H1 (cell line): Measurements from ENCODE around the gene ENDOV. TPM values are rescaled to one million over a fixed set of nuclear protein-coding genes. Genes with fewer than 3 reads are reported as not detected.

Experiments
- CTCF ChIA-PET: fragments of 300-600 bp; sonication (Branson Sonifier 250); formaldehyde crosslinking; loops from one replicate; lab custom pipeline; 2021; ENCODE audit not compliant: partially characterized antibody; lab: Charles Lee
- POLR2A ChIA-PET: fragments of 300-600 bp; sonication (Branson Sonifier 250); formaldehyde crosslinking; loops from one replicate; lab custom pipeline; 2021; ENCODE audit warnings: inconsistent platforms; ENCODE audit not compliant: partially characterized antibody; lab: Charles Lee
- DNase-seq, 2 experiments: peaks; one replicate each; pipeline versions ENCODE4 v3.0.0 to v3.0.0-alpha.2; 2010 to 2022; ENCODE audit warnings: low spot score in 2 of 2, low read depth in 1 of 2, mixed read lengths in 1 of 2
- FAIRE-seq: peaks from 2 replicates; lab custom pipeline; 2011; peaks lifted over from hg19 to GRCh38; lab: Jason Lieb, UNC
- H2AFZ ChIP-seq: 2 replicates; pipeline ENCODE4 v1.8.1; 2012; ENCODE audit warnings: low read length, inconsistent platforms
- H2AK5ac ChIP-seq: 2 replicates; pipeline ENCODE4 v1.6.1; 2013; ENCODE audit warnings: low read depth, low read length
- H2BK120ac ChIP-seq: replicated peaks from 2 replicates; pipeline ENCODE3; 2013; ENCODE audit warnings: low read depth, low read length, inconsistent platforms
- H2BK12ac ChIP-seq: 2 replicates; pipeline ENCODE4 v1.6.1; 2013; ENCODE audit warnings: low read depth, low read length
- H2BK15ac ChIP-seq: 2 replicates; pipeline ENCODE4 v1.6.1; 2013; ENCODE audit warnings: low read length
- H2BK20ac ChIP-seq: 2 replicates; pipeline ENCODE4 v1.6.1; 2013; ENCODE audit warnings: low read length
- H2BK5ac ChIP-seq: 2 replicates; pipeline ENCODE4 v1.6.1; 2013; ENCODE audit warnings: low read depth, low read length
- H3K14ac ChIP-seq: 2 replicates; pipeline ENCODE4 v1.6.1; 2013; ENCODE audit warnings: inconsistent platforms; ENCODE audit not compliant: insufficient read length
- H3K18ac ChIP-seq: 2 replicates; pipeline ENCODE4 v1.6.1; 2013; ENCODE audit warnings: low read length; ENCODE audit errors: extremely low read depth
- H3K23ac ChIP-seq: 2 replicates; pipeline ENCODE4 v1.6.1; 2013; ENCODE audit warnings: inconsistent platforms; ENCODE audit not compliant: insufficient read length
- H3K23me2 ChIP-seq: 2 replicates; pipeline ENCODE4 v1.6.1; 2013; ENCODE audit warnings: low read depth, low read length
- H3K27ac ChIP-seq: 2 replicates; pipeline ENCODE4 v1.6.1; 2011; ENCODE audit warnings: low read depth, low read length, inconsistent platforms
- H3K27me3 ChIP-seq, 4 experiments: replicated peaks in 1 of 4; 1 replicate in 1 of 4; 2 replicates in 3 of 4; pipeline versions ENCODE4 v1.6.1 to v1.8.1; 2011 to 2013; ENCODE audit warnings: low read length in 3 of 4, mild to moderate bottlenecking in 3 of 4, inconsistent platforms in 2 of 4, mixed read lengths in 2 of 4, moderate library complexity in 1 of 4; ENCODE audit not compliant: control insufficient read depth in 3 of 4, insufficient read depth in 3 of 4; ENCODE audit errors: extremely low read depth in 1 of 4
- H3K36me3 ChIP-seq, 4 experiments: 2 replicates each; pipeline versions ENCODE4 v1.6.1 to v1.8.1; 2011 to 2013; ENCODE audit warnings: mild to moderate bottlenecking in 4 of 4, low read length in 3 of 4, moderate library complexity in 2 of 4, control low read depth in 1 of 4, inconsistent platforms in 1 of 4; ENCODE audit not compliant: insufficient read depth in 4 of 4, control insufficient read depth in 2 of 4
- H3K4ac ChIP-seq: replicated peaks from 2 replicates; pipeline ENCODE3; 2013; ENCODE audit warnings: low read length, low read depth, mixed read lengths, inconsistent platforms; ENCODE audit not compliant: insufficient read length
- H3K4me1 ChIP-seq, 4 experiments: replicated peaks in 1 of 4; 1 replicate in 1 of 4; 2 replicates in 3 of 4; pipeline versions ENCODE4 v1.6.1 to v1.8.1; 2011 to 2013; ENCODE audit warnings: low read length in 3 of 4, inconsistent platforms in 2 of 4, mixed read lengths in 1 of 4; ENCODE audit not compliant: insufficient read depth in 4 of 4, control insufficient read depth in 3 of 4
- H3K4me2 ChIP-seq, 2 experiments: 2 replicates each; pipeline versions ENCODE4 v1.6.1 to v1.8.1; 2011 to 2013; ENCODE audit warnings: low read depth in 2 of 2, low read length in 2 of 2, control low read depth in 1 of 2, inconsistent platforms in 1 of 2, mild to moderate bottlenecking in 1 of 2; ENCODE audit not compliant: insufficient read depth in 1 of 2
- H3K4me3 ChIP-seq, 4 experiments: fragments of 200-600, 300-600 bp in 1 of 4; sonication (generic), shearing (Covaris generic), sonication (Bioruptor Twin) in 1 of 4; 2 replicates each; pipeline versions ENCODE4 v1.5.1 to v1.8.1; 2011 to 2016; ENCODE audit warnings: low read length in 4 of 4, low read depth in 3 of 4, control low read depth in 2 of 4, inconsistent platforms in 2 of 4, mild to moderate bottlenecking in 2 of 4, mixed read lengths in 1 of 4, moderate library complexity in 1 of 4; ENCODE audit not compliant: insufficient read depth in 2 of 4; ENCODE audit errors: extremely low read depth in 1 of 4
- H3K56ac ChIP-seq: replicated peaks from 2 replicates; pipeline ENCODE3; 2013; ENCODE audit warnings: low read depth, mild to moderate bottlenecking, mixed read lengths, low read length, inconsistent platforms; ENCODE audit not compliant: insufficient read length
- H3K79me1 ChIP-seq: 2 replicates; pipeline ENCODE4 v1.6.1; 2013; ENCODE audit warnings: low read depth, low read length, control low read depth
- H3K79me2 ChIP-seq, 2 experiments: 2 replicates each; pipeline versions ENCODE4 v1.6.1 to v1.8.1; 2012 to 2013; ENCODE audit warnings: low read length in 2 of 2, mild to moderate bottlenecking in 2 of 2, inconsistent platforms in 1 of 2; ENCODE audit not compliant: insufficient read depth in 2 of 2, control insufficient read depth in 1 of 2
- H3K9ac ChIP-seq, 4 experiments: replicated peaks in 1 of 4; 1 replicate in 1 of 4; 2 replicates in 3 of 4; pipeline versions ENCODE4 v1.6.1 to v1.8.1; 2011 to 2013; ENCODE audit warnings: low read depth in 3 of 4, low read length in 3 of 4, control low read depth in 2 of 4, mild to moderate bottlenecking in 2 of 4, moderate library complexity in 2 of 4, inconsistent platforms in 1 of 4; ENCODE audit errors: extremely low read depth in 1 of 4
- H3K9me3 ChIP-seq, 2 experiments: 2 replicates each; pipeline versions ENCODE4 v1.6.1 to v1.8.1; 2012 to 2013; ENCODE audit warnings: mild to moderate bottlenecking in 2 of 2, moderate library complexity in 2 of 2, control low read depth in 1 of 2, inconsistent platforms in 1 of 2, low read depth in 1 of 2, low read length in 1 of 2, mixed read lengths in 1 of 2; ENCODE audit not compliant: insufficient read depth in 2 of 2
- H4K20me1 ChIP-seq, 2 experiments: replicated peaks in 1 of 2; 2 replicates each; pipeline versions ENCODE3 to v1.8.1; 2011 to 2013; ENCODE audit warnings: inconsistent platforms in 2 of 2, low read length in 2 of 2, mild to moderate bottlenecking in 1 of 2; ENCODE audit not compliant: insufficient read depth in 2 of 2, control insufficient read depth in 1 of 2
- H4K5ac ChIP-seq: 2 replicates; pipeline ENCODE4 v1.6.1; 2013; ENCODE audit warnings: low read length, low read depth, mixed read lengths, inconsistent platforms; ENCODE audit not compliant: insufficient read length
- H4K8ac ChIP-seq: 2 replicates; pipeline ENCODE4 v1.8.0; 2013; ENCODE audit warnings: mild to moderate bottlenecking, moderate library complexity, low read length, inconsistent platforms; ENCODE audit not compliant: insufficient read depth; ENCODE audit errors: extremely low read depth
- H4K91ac ChIP-seq: replicated peaks from 2 replicates; pipeline ENCODE3; 2013; ENCODE audit warnings: low read length, mixed read lengths, inconsistent platforms; ENCODE audit not compliant: insufficient read length
- KDM4A ChIP-seq: IDR thresholded peaks from one replicate; pipeline ENCODE4 v1.7.1; 2012; ENCODE audit warnings: low read depth, mild to moderate bottlenecking, moderate library complexity, low read length, inconsistent platforms; ENCODE audit not compliant: severe bottlenecking
- POLR2AphosphoS5 ChIP-seq: IDR thresholded peaks from 2 replicates; pipeline ENCODE4 v1.6.1; 2011; ENCODE audit warnings: low read depth, low read length
- POU5F1 ChIP-seq: IDR thresholded peaks from 2 replicates; pipeline ENCODE4 v1.6.1; 2011; ENCODE audit warnings: low read depth, mild to moderate bottlenecking, low read length, moderate library complexity
- RFX5 ChIP-seq: IDR thresholded peaks from 2 replicates; pipeline ENCODE4 v1.6.1; 2011; ENCODE audit warnings: low read depth, low read length, improper control_type of control experiment, borderline replicate concordance
- WGBS, 2 experiments: shearing (Covaris generic) in 1 of 2; methylation state at CpG; one replicate each; pipeline versions ENCODE4 v1.1.6 to v1.1.7; 2013 to 2015; ENCODE audit warnings: low lambda C conversion rate in 2 of 2, mixed read lengths in 2 of 2, inconsistent platforms in 1 of 2, low coverage in 1 of 2, missing lambda C conversion rate in 1 of 2; ENCODE audit not compliant: insufficient replicate concordance in 2 of 2, insufficient coverage in 1 of 2, insufficient read length in 1 of 2; ENCODE audit errors: extremely low coverage in 1 of 2, missing lambda C conversion rate in 1 of 2; 5-methylcytosine and 5-hydroxymethylcytosine counted together
- polyA plus RNA-seq, 7 experiments: library from polyadenylated mRNA; depleted of rRNA in 3 of 7; stranded (reverse) in 5 of 7; unstranded in 2 of 7; fragments of >200 nt in 5 of 7; fragments of 200-250 nt in 2 of 7; gene quantifications; 1 replicate in 5 of 7; 2 replicates in 1 of 7; 4 replicates in 1 of 7; pipeline versions ENCODE4 v1.2.1 to v1.2.3, GENCODE V29; 2011 to 2013; ENCODE audit warnings: missing spikeins in 2 of 7, mixed read lengths in 2 of 7
- total RNA-seq: library from RNA; stranded (reverse); fragmentation: NEBNext Ultra II Directional; extraction: Animal tissue kit (Norgen Biotek cat#: 25700); gene quantifications from 2 replicates; pipeline ENCODE4 v1.2.1, GENCODE V29; 2021

ENDOV gene
- total and polyA plus RNA-seq, 2 of the 8 experiments (the other 6 are each of a cell fraction or from before 2014, with no cell fraction given): 10.6 to 13.3 TPM

DNA sequence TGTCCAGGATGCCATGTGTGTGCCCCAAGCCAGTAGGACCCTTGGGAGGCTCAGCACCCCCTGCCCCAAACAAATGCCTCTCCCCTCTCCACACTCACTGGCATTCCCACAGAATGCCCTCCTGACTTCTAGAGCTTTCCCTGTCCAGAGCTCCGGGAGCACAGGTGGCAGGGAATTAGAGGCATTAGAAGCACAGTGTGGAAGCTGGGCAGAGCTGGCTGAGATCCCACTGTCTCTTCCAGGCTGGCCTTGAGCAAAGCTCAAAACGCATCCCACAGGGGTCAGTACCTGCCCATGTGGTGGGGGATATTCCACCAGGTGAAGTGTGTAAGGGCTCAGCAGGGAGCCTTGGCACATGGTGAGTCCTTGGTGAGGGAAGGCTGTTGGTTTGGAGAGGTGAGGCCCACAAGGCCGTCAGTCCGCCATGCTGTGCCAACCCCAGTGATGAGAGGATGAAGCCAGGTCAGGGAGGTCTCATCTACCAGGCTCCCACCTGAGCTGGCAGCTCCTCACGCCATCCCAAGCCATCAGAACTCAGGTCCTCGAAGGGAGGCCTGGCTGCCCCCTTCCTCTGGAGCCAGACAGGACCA, 18.1 kb downstream of the ENDOV start:
- 78% methylated on average over 5 of the region's 6 CpGs; no CpG with 5 or more reads in 1 of the 2 experiments for WGBS, 2 experiments
- Histone ChIP-seq H3K4me1 (no peaks in the 10 kb centered on the region), H3K9me3 (no peaks in the 10 kb centered on the region), H4K5ac (no peak overlapping the region), H3K36me3 (no peaks in the 10 kb centered on the region; a peak in 1 of 8 replicates), H2BK15ac (no peak overlapping the region), H3K27ac (no peak overlapping the region), H4K91ac (no peak overlapping the region), H3K79me2 (no peaks in the 10 kb centered on the region), H3K9ac (no peak overlapping the region), H3K79me1 (no peaks in the 10 kb centered on the region), H3K27me3 (peaks cover 0 to 2% (median 0%) of the 10 kb centered on the region in 4 experiments; a peak in 2 of 7 replicates), H2AFZ (no peak overlapping the region), H3K4me2 (no peak overlapping the region), H2BK20ac (no peak overlapping the region), H3K23me2 (no peaks in the 10 kb centered on the region), H3K14ac (no peak overlapping the region), H3K23ac (no peak overlapping the region), H3K18ac (no peak overlapping the region), H2BK12ac (no peak overlapping the region), H3K4ac (no peak overlapping the region), H2AK5ac (no peak overlapping the region), H4K20me1 (peaks cover 0 to 4% of the 10 kb centered on the region in 2 experiments), H2BK5ac (no peak overlapping the region), H3K56ac (no peak overlapping the region), H2BK120ac (no peak overlapping the region), H4K8ac (no peak overlapping the region), H3K4me3 (no peak overlapping the region)
- ChIA-PET CTCF (interaction anchor here (1.1 to 1.6 kb wide), 3 partner anchors 8 to 143 kb away, joined by 3 to 4 read pairs (median 4); no protein-coding TSS in a partner anchor), POLR2A (no interaction called here)
- DNase-seq (no peak), FAIRE-seq (no peak)
- TF ChIP-seq POU5F1: no peak
- no peak for TF ChIP-seq POLR2AphosphoS5
- no peak for TF ChIP-seq RFX5
- TF ChIP-seq KDM4A: no peak
